Heart right ventricle (tissue), 16 donors: ENCODE data around the gene TSHZ1. TPM values are rescaled to one million over a fixed set of nuclear protein-coding genes. Genes with fewer than 3 reads are reported as not detected.

Experiments
- ATAC-seq, 8 donors: fragments of 200-7000 bp; cut with Tn5 transposase; one replicate each; pipeline ENCODE4 v1.9.1; 2020; ENCODE audit warnings: mild to moderate bottlenecking in 8 of 8, moderate library complexity in 8 of 8, moderate number of reproducible peaks in 1 of 8
- DNase-seq, 2 donors: peaks; one replicate each; pipeline ENCODE4 v3.0.0-alpha.2; 2020
- H3K27ac ChIP-seq, 10 donors: fragments of 200-600 bp; sonication (generic) in 2 of 10; one replicate each; pipeline versions ENCODE4 v1.5.0 to v1.8.0; 2020 to 2022; ENCODE audit warnings: mild to moderate bottlenecking in 3 of 10
- H3K27me3 ChIP-seq, 7 donors: fragments of 200-600 bp; one replicate each; pipeline ENCODE4 v1.8.0; 2021 to 2022; ENCODE audit warnings: mild to moderate bottlenecking in 2 of 7
- H3K36me3 ChIP-seq, 9 donors: fragments of 200-600 bp; sonication (generic) in 1 of 9; one replicate each; pipeline versions ENCODE4 v1.5.0 to v1.8.0; 2020 to 2022; ENCODE audit warnings: mild to moderate bottlenecking in 2 of 9
- H3K4me1 ChIP-seq, 9 donors: fragments of 200-600 bp; sonication (generic) in 1 of 9; one replicate each; pipeline versions ENCODE4 v1.5.0 to v1.8.0; 2020 to 2022; ENCODE audit warnings: mild to moderate bottlenecking in 4 of 9
- H3K4me3 ChIP-seq, 10 donors: fragments of 200-600 bp; sonication (generic) in 2 of 10; one replicate each; pipeline versions ENCODE4 v1.5.0 to v1.8.0; 2020 to 2022; ENCODE audit warnings: mild to moderate bottlenecking in 7 of 10, moderate library complexity in 2 of 10
- H3K9me3 ChIP-seq, 11 donors: fragments of 200-600 bp in 10 of 11; sonication (generic) in 2 of 11; one replicate each; pipeline versions ENCODE4 v1.5.0 to v1.8.0; 2013 to 2022; ENCODE audit warnings: mild to moderate bottlenecking in 2 of 11, control low read depth in 1 of 11, moderate library complexity in 1 of 11
- CTCF ChIP-seq, 9 donors: fragments of 200-600 bp; sonication (generic) in 2 of 9; IDR thresholded peaks; one replicate each; pipeline versions ENCODE4 v1.5.0 to v1.8.0; 2021 to 2022; ENCODE audit warnings: antibody characterized with exemption in 9 of 9, mild to moderate bottlenecking in 5 of 9, moderate library complexity in 1 of 9
- WGBS, 2 donors: extraction: QIAGEN DNeasy Blood & Tissue Kit; methylation state at CpG; one replicate each; pipeline ENCODE4 v1.1.7; 2013; ENCODE audit warnings: inconsistent platforms in 1 of 2; 5-methylcytosine and 5-hydroxymethylcytosine counted together
- intact Hi-C, 10 donors: fragments of 100-400 bp; cut with DNase I; formaldehyde crosslinking; loops; one replicate each; pipeline versions ENCODE4 v1.11.1 to v1.14.2; 2022
- polyA plus RNA-seq, 2 donors: library from polyadenylated mRNA; stranded (reverse); fragments of 200-250 nt; gene quantifications; one replicate each; pipeline ENCODE4 v1.2.3, GENCODE V29; 2013
- total RNA-seq, 10 donors: library from RNA; stranded (reverse); fragmentation: NEBNext Ultra II Directional in 3 of 10; extraction: Animal tissue kit (Norgen Biotek cat#: 25700) in 3 of 10; gene quantifications; one replicate each; pipeline versions ENCODE4 v1.2.1 to v1.2.4, GENCODE V29; 2021 to 2023
- donor health status: Arrhythmogenic right ventricular cardiomyopathy.
- donor health status: ischemic (EF 13 %, LVEDD 7.1; RV severe dilation, severe dysfunction).
- donor health status: healthy with polysubstance abuse.
- donor health status: DM: no; HTN: yes; CAD: no.
- donor health status: DM: no; HTN: no; CAD: no.
- donor health status: ischemic (EF 25% LVEDD 6.9; RV normal size, moderate dysfunction).
- donor health status: ischemic (EF 25% LVEDD 5.7; RV mildly dilated, moderate dysfunction).
- donor health status: healthy.
- donor health status: DM: yes; HTN: yes; CAD: no.
- donor health status: Ischemic cardiomyopathy.
- donor health status: ischemic (EF 35%, LVEDD 5.7; RV mildly dilated, moderate dysfunction).
- donor health status: nonischemic (EF 11% LVEDD 7.7; RV severe dilation, severe dysfunction).
- donor health status: DM: yes; HTN: yes; CAD: no.
- donor health status: PGD.
- donor health status: ischemic (EF 29% LVEDD 5.4; RV normal size, mild dysfunction).
- donor health status: nonischemic (EF 23%, LVEDD 6.1; RV moderate dilation, normal function).

The TSHZ1 gene
- total and polyA plus RNA-seq, 12 donors: 4.8 to 22.9 (median 17.6) TPM

GRCh38 chr18:75279381-75279780 is 68.8 kb downstream of the TSHZ1 start:
- Histone ChIP-seq H3K9me3 (no peaks in the 10 kb centered on the region), H3K36me3 (no peaks in the 10 kb centered on the region), H3K4me1 (peaks cover 0 to 50% (median 18%) of the 10 kb centered on the region in 9 donors), H3K27me3 (no peaks in the 10 kb centered on the region), H3K4me3 (no peak overlapping the region), H3K27ac (no peak overlapping the region)
- 94% methylated on average over 5 of the region's 5 CpGs for WGBS, 2 donors
- no peak for ATAC-seq
- no peak for DNase-seq
- no peak for TF ChIP-seq CTCF (IDR thresholded peaks at IDR 0.05)
- intact Hi-C loops: no loop called here

- WGBS, 2 donors: 74 to 80% methylated on average over 20 of the region's 20 CpGs
- DNase-seq (no peak), ATAC-seq (peak in 4 of 8 donors; percentile 9 to 37 (median 32))
- Histone ChIP-seq H3K4me1 (peaks cover 0 to 40% (median 18%) of the 10 kb centered on the region in 9 donors), H3K4me3 (no peak overlapping the region), H3K27ac (peak overlapping the region in 5 of 10 donors; percentile 1 to 60 (median 32)), H3K27me3 (no peaks in the 10 kb centered on the region), H3K36me3 (peaks cover 0 to 6% (median 3%) of the 10 kb centered on the region in 9 donors), H3K9me3 (no peaks in the 10 kb centered on the region)
- intact Hi-C loops: no loop called here
- no peak for TF ChIP-seq CTCF (IDR thresholded peaks at IDR 0.05)
Observed at GRCh38 chr18:75280427-75281280, 70.1 kb downstream of the TSHZ1 start.

- Histone ChIP-seq H3K27ac (no peak overlapping the region), H3K36me3 (peaks cover 0 to 27% (median 18%) of the 10 kb centered on the region in 9 donors), H3K4me1 (peaks cover 0 to 23% (median 9%) of the 10 kb centered on the region in 9 donors), H3K27me3 (no peaks in the 10 kb centered on the region), H3K9me3 (no peaks in the 10 kb centered on the region), H3K4me3 (no peak overlapping the region)
- no peak for DNase-seq
- 96 to 97% methylated on average over 15 of the region's 15 CpGs for WGBS, 2 donors
- TF ChIP-seq CTCF (IDR thresholded peaks at IDR 0.05): no peak
- intact Hi-C loops: no loop called here
- ATAC-seq: no peak
Observed at GRCh38 chr18:75282746-75283145, 72.1 kb downstream of the TSHZ1 start.

- intact Hi-C loops: no loop called here
- Histone ChIP-seq H3K36me3 (peaks cover 0 to 37% (median 22%) of the 10 kb centered on the region in 9 donors), H3K4me3 (no peak overlapping the region), H3K9me3 (no peaks in the 10 kb centered on the region), H3K4me1 (peaks cover 0 to 23% (median 9%) of the 10 kb centered on the region in 9 donors), H3K27ac (no peak overlapping the region), H3K27me3 (no peaks in the 10 kb centered on the region)
- ATAC-seq (no peak), DNase-seq (no peak)
- WGBS, 2 donors: 87 to 90% methylated on average over 7 of the region's 7 CpGs
- TF ChIP-seq CTCF (IDR thresholded peaks at IDR 0.05): no peak
Observed at GRCh38 chr18:75283731-75284130, 73.1 kb downstream of the TSHZ1 start.
